Measurements from ENCODE around the gene OR5L1.

Gene OR5L1

GRCh38 chr11:55811067-55811466 lies at the start of gene OR5L1:
OR5L1 (plus strand) TSS chr11:55811367; CDS start chr11:55811467, 100 bp downstream.
- in situ Hi-C loops (cut with MboI; ENCODE audit: low sequenced_read_pairs) = no loop called here

GRCh38 chr11:55773138-55773537 lies 38.0 kb upstream of the OR5L1 start, which contains the start of gene OR5D13:
OR5D13 (plus strand) TSS chr11:55773438; CDS start chr11:55773438, 0 bp downstream.
- in situ Hi-C loops (cut with MboI; ENCODE audit: low sequenced_read_pairs) = no loop called here

- in situ Hi-C loops (cut with MboI; ENCODE audit: low sequenced_read_pairs) = no loop called here
Observed at GRCh38 chr11:55791606-55792005, 19.6 kb upstream of the OR5L1 start.

GRCh38 chr11:55793321-55793720 lies 17.8 kb upstream of the OR5L1 start:
- in situ Hi-C loops (cut with MboI; ENCODE audit: low sequenced_read_pairs) = no loop called here

GRCh38 chr11:55795256-55795655 lies 15.9 kb upstream of the OR5L1 start, which contains the start of gene OR5D14:
OR5D14 (plus strand) TSS chr11:55795556; CDS start chr11:55795556, 0 bp downstream.
- in situ Hi-C loops (cut with MboI; ENCODE audit: low sequenced_read_pairs) = no loop called here

GRCh38 chr11:55806248-55806647 lies 4.9 kb upstream of the OR5L1 start:
- in situ Hi-C loops (cut with MboI; ENCODE audit: low sequenced_read_pairs) = no loop called here

GRCh38 chr11:55819330-55819729 lies 8.2 kb downstream of the OR5L1 start, which contains the start of gene OR5D18:
OR5D18 (plus strand) TSS chr11:55819630; CDS start chr11:55819630, 0 bp downstream.
- in situ Hi-C loops (cut with MboI; ENCODE audit: low sequenced_read_pairs) = no loop called here

- in situ Hi-C loops (cut with MboI; ENCODE audit: low sequenced_read_pairs) = no loop called here
Observed at GRCh38 chr11:55826919-55827318, 15.8 kb downstream of the OR5L1 start, which contains the start of gene OR5L2. OR5L2 (plus strand) TSS chr11:55827219; CDS start chr11:55827219, 0 bp downstream.

GRCh38 chr11:55838452-55838851 lies 27.3 kb downstream of the OR5L1 start, which contains the start of gene OR5D16:
OR5D16 (plus strand) TSS chr11:55838752; CDS start chr11:55838752, 0 bp downstream.
- in situ Hi-C loops (cut with MboI; ENCODE audit: low sequenced_read_pairs) = no loop called here

- in situ Hi-C loops (cut with MboI; ENCODE audit: low sequenced_read_pairs) = no loop called here
Observed at GRCh38 chr11:55847453-55847852, 36.3 kb downstream of the OR5L1 start.

GRCh38 chr11:55849037-55849436 lies 37.9 kb downstream of the OR5L1 start:
- in situ Hi-C loops (cut with MboI; ENCODE audit: low sequenced_read_pairs) = no loop called here

GRCh38 chr11:55852141-55852540 lies 41.0 kb downstream of the OR5L1 start:
- in situ Hi-C loops (cut with MboI; ENCODE audit: low sequenced_read_pairs) = no loop called here

GRCh38 chr11:55854704-55855103 lies 43.5 kb downstream of the OR5L1 start:
- in situ Hi-C loops (cut with MboI; ENCODE audit: low sequenced_read_pairs) = no loop called here
